ENCODE data around the gene BRI3BP.

- TF ChIP-seq CTCF (IDR thresholded peaks at IDR 0.05) (no peak), POLR2A (IDR thresholded peaks at IDR 0.05) (no peak)
These were observed 27.7 kb downstream of the BRI3BP start for GRCh38 chr12:125021096-125021495.
